ENCODE data around the gene LTA4H.

The LTA4H gene

DNA sequence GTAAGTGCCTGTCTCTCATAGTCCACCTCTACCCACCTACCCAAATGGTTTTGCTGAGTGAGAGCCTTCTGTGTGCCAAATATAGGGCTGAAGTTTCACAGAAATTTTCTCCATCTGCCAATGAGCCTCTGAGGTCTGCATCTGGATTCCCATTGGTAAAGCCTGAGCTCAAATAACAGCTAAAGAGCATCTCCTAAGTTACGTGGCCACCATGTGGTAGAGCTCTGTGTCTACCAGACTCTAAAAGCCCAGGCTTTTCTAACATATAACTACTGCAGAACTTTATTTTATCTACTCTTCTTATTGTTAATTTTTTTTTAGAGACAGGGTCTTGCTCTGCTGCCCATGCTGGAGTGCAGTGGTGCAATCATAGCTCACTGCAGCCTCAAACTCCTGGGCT, 76.3 kb downstream of the LTA4H start:
- DNase-seq (ENCODE audit: low read depth): no peak

DNA sequence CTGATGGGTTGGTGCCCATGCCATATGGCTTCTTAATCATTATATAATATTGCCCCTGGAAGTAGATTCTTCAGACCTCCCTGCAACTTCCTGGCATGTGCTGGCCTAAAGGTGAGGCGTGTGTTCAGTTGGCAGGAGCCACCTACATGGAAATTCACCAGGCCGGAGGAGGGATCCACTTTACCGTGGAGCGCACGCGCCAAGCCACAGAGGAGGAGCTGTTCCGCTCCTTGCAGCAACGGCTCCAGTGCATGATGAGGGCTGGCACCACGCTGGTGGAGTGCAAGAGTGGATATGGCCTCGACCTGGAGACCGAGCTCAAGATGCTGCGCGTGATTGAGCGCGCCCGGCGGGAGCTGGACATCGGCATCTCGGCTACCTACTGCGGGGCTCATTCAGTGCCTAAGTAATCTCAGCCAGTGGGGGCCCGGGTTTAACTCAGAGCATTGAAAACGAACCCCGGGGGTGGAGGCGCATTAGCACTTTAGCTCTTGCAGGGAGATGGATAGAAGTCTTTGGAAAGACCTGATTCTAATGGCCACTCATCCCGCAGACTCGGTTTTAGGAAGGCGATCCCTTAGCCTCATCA, 78.7 kb downstream of the LTA4H start:
- no peak for DNase-seq (ENCODE audit: low read depth)

DNA sequence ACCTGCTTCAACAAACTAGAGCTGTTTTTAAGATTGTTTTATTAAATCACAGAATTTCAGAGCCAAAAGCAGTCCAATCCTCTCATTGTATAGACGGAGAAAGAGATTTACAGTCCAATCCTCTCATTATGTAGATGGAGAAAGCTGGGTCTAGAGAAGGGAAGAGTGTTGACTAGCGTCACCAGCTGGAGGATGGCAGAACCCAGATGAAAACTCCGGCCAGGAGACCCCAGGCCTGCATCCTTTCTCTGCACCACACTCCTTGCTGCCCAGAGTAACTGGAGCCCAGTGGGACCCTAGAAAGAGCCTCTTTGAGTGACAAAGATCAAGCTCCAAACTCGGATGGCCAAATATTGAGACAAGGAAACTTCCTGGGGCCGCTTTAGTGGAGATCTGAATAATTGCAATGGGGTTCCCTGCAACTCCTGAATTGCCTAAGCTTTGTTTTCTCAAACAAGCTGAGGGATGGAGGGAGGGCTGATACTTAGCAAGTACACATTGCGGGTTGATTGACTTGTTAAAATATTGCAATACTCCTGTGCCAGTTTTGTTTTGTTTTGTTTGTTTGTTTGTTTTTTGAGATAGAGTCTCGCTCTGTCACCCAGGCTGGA, 79.7 kb downstream of the LTA4H start:
- DNase-seq (ENCODE audit: low read depth): no peak

DNA sequence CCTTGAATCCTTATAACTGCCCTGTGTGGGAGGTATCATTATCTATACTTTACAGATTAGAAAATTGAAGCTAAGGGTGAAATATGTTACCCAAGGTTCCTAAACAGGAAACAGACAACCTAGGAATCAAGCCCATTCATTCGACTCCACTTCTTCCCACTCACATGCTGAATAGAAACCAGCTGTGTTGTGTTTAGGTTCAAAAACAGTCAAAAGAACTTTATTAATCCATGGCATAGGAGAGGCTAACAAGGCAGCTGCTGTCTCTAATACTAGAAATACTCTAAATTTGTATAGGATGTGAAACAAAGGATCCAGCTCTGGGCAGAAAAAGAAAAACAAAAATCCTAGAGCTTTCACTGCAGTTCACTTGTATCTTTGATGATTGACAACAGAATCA, 82.4 kb downstream of the LTA4H start:
- DNase-seq (ENCODE audit: low read depth): no peak

DNA sequence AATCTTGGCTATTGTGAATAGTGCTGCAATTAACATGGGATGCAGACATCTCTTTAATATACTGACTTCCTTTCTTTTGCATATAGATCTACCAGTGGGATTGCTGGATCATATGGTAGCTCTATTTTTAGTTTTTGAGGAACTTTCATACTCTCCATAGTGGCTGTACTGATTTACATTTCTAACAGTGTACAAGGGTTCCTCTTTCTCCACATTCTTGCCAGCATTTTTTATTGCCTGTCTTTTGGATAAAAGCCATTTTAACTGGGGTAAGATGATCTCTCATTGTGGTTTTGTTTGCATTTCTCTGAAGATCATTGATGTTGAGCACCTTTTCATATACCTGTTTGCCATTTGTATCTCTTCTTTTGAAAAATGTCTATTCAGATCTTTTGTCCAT, 83.9 kb downstream of the LTA4H start:
- no peak for DNase-seq (ENCODE audit: low read depth)
